A204.1 (cell line): ENCODE measurements around the gene ZDHHC3.
"Not testable (repeated sequence)": the region's sequence is repeated elsewhere in the genome, so short reads cannot be mapped to it uniquely, and the experiment has no call there.

Experiments
- FAIRE-seq: peaks from 2 replicates; lab custom pipeline; 2012; peaks lifted over from hg19 to GRCh38; lab: Jason Lieb, UNC

Gene ZDHHC3

DNA sequence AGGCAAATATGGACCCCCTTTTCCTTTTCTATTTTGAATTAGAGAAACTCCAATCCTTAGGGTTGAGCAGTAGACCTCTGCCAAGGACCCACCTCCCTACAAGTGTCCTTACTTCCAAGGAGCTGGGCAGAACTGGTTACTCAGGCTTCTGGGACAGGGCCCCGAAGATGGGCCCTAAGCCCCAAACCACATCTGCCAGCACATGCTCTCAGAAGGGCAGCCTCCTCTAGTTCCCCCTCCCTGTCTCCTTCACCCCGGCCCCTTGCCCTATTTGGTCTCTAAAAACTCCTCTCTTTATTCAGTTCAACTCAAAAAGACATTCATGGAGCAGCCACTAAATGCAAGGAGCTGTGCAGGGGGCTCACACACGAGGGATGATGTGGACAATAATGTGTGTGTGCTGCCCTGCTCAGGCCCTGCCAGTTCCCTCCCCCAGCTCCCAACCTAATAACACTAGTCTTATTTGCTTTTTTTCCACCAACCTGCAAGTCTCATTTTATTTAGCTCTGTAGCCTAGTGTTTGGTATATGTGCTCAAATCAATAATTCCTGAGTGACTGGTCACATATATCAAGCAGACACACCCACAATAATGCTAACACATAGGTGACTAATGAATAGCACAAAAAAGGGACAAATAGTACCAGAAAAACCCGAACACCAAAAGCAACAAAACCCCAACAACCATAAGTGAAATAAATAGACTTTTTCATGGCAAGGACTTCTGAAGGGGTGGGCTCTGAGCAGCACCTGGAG is 12.2 kb downstream of the ZDHHC3 start:
- no peak for FAIRE-seq

DNA sequence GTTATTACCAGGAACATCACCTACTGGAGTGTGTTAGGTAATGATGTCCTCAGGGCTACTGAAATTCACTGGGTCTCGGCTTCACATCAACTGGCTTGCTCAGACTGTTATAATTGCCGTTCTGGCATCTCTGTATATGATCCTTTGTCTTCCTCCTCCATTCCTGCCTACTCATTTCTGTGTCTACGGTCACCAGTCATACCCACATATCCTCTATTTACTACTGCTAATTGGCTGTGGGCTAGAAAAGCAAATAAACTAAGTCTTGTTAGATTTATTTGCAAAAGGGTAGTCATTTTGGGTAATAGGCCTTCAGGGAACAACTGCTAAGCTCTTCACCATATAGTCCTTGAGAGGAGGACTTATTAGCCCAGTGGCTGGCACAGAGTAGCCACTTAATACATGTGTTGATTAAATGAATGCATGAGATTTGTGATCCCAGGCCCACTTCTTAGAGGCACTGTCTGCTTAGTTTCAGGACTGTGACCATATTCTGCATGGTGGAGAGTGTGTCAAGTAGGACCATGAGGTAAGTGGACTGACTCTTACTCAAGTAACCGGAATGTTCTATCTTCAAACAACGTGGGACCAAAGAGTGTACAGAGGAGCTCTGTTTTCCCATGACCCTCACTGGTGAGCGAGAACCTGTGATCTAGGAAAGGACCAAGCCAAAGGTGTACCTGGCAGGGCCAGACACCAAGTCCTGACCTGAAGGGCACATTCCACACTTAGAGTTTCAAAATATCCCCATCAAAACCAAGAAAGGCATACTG is 13.2 kb downstream of the ZDHHC3 start:
- FAIRE-seq = no peak

DNA sequence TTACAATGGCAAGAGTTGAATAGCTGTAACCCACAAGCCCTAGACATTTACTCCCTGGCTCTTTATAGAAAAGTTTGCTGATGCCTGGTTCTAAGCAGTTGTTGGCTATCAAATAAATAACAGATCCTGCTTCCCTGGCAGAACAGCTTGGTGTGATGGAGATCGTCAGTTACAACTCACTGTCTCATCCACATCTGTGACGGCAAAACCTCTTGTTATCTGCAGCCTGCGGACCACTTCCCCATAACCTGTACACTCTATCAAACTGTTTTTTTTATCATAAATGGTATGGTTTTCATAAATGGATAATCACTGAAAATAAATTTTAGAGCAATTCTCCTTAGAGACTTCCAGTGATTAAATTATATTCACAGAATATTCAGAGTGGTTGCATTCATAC is 14.1 kb downstream of the ZDHHC3 start:
- FAIRE-seq = no peak

DNA sequence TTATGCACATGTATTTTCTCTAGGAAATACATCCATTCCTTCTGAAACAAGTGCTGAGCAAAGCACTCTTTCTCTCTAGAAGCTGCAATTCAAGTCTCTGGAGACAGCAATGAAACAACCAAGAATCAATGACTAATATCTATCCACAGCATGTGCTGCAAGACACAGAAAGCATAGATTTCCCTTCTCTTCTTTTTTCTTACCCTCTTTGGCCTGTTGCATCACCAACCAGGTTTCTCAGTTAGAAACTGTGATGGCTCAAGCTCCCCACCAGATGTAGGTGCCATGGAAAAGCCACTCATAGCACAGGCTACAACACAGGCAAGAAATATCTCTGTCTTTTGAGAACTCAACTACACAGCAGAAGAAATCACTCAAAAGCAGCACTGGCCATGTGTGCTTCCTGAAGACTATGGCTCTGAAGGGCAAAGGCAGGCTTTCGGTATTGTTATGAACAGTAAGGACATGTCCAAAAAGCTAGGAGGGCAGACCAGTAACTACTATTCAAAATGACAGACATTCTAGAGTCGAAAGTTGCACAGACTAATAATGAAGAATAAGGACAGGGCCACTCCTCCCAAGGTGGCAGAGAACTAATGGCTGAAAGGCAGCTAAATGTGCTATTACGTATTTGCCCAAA is 15.5 kb downstream of the ZDHHC3 start:
- no peak for FAIRE-seq

DNA sequence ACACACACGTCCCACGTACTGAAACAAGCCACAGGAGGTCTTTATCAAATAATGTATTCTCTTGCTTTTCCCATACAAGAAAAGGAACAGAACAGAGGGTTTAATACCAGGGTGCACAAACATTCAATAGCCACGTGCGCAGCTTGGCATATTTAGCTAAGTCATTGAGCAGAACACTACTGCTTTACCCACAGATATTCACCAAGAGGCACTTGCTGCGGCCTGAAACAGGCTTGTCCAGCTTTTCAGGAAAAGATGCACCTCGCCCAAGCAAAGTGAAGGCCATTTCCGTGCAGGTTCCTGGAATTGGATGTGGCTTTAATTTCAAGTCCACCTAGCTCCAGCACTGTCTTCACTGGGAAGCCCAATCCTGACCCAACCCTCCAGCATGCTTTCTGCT is 17.6 kb downstream of the ZDHHC3 start:
- no peak for FAIRE-seq

DNA sequence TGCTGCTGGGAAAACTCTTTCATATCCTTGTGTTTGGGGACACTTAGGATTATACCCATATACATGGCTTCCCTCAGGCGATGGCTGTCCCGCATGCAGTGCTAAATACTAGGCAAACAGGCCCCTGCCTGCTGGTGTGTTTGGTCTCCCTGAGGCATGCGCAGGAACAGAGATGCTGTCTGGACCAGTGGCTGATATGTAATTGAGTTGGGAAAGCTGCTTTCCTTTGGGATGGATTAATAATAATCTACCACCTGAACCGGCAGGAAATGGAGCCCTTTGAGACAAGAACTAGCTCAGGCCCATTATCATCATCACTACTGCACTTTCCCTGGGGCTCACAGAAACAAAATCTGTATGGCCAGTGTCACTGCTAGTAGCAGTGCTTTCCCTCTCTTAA is 18.0 kb downstream of the ZDHHC3 start:
- FAIRE-seq = no peak

DNA sequence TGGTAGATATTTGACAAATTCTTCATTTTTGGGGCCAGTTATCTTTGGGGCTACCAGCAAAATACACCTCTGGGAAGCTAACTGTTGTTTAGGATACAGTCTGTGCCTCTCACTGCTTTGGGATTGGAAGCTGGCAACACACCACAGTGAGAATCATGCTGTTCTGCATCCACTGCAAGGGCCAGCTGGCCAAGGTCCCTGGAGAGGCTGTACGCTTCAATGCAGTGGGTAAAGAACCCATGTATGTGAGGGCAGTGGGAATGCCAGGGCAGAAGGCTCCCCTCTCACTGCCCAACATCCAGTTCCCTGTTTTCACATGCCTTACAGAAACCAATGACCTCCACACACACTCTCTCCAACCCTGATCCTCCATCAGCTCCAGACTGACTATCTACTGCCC is 20.1 kb downstream of the ZDHHC3 start:
- FAIRE-seq = no peak

DNA sequence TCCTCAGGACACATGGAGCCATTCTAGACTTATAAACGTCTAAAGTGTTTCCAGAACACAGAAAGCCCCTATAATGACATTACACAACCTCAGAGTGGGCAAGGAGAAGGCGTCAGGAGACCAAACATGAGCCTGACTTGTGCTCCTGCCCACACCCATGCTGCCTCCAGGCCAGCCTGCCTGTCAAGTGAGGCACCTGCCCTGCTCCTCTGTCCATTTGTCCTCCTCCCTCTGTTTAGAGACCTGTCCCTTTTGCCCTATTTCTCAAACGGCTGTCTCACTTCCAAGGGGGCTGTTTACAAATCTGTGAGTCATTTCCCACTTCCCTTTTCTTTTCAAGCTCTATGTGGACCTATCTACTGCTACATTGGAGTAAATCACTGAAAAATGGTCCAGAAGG is 21.0 kb downstream of the ZDHHC3 start:
- no peak for FAIRE-seq

DNA sequence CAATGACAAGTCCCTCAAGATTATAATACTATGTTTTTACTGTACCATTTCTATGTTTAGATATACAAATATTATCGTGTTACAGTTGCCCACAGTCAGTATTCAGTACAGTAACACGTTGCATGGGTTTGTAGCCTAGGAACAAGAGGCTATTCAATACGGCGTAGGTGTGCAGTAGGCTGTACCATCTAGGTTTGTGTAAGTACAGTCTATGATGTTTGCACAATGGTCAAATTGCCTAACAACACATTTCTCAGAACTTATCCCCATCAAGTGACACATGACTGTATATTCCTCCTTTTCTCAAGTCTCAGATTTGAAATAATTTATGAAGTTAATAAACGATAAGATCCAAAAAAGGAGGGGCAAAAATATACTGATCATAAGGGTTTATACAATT is 21.7 kb downstream of the ZDHHC3 start:
- no peak for FAIRE-seq

DNA sequence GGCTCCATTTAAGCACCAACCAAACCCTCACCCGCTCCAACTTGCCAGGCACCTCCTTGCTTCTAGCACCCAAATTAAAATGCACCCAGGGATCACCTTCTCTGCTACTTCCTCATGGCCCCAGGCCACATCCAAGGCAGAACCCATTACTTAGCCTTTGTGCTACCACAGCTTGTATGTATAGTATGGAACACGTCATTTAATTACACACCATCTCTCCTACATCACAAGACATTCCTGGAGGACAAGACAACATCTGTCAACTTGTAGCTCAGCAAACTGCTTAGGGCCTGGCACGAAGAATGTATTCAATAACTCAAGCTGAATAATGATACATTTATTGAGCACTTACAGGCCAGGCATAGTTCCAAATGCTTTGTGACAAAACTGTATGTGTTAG is 23.3 kb downstream of the ZDHHC3 start:
- no peak for FAIRE-seq

DNA sequence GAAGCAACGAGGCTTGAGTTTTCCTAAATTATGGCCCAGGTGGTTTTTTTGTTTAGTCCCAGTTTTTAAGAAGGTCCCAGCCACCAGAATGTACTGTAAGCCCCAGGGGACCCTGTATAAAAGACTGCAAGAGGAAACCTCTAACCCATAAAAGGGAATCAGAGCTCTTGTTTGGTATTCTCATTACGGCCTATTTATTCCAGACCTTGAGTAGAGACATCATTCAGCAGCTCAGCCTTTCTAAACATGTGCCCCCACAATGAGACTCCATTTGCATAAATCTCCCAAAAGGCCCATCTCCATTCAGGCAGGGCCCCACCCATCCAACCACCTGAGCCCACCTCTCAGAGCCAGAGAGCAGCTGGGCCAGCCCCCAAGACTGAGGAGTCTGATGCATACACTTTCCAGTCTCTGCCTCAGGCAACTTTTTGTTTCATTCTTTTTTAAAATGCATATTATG is 25.7 kb downstream of the ZDHHC3 start:
- no peak for FAIRE-seq

DNA sequence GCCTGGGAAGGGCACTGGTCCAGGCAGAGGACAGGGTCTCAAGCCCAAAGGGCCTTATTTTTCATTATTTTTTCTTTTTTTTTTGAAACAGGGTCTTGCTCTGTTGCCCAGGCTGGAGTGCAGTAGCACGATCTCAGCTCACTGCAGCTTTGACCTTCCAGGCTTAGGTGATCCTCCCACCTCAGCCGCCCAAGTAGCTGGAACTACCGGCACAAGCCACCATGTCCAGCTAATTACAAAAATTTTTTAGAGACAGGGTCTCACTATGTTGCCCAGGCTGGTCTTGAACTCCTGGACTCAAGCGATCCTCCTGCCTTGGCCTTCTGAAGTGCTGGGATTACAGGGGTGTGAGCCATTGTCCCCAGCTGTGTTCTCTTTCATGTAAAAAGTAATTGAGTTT is 26.2 kb downstream of the ZDHHC3 start:
- not testable (repeated sequence) for FAIRE-seq

DNA sequence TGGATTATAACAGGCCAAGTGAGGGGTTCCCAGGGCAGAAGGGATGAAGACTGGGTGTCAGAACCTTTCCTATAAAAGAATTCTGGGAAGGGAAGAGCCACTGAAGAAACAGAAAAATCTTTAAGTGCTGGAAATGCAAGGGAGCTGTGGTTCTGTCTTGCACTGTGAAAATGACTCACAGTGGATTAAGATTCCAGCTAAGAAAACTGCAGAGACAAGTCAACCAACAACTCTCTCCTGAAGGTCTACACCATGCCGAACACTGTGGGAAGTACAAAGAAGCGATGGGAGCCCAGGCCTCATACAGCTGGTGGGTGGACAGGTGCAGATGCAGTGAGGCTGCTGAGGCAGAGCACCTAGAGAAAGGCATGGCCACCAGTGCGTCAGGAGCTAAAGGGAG is 27.7 kb downstream of the ZDHHC3 start:
- no peak for FAIRE-seq

DNA sequence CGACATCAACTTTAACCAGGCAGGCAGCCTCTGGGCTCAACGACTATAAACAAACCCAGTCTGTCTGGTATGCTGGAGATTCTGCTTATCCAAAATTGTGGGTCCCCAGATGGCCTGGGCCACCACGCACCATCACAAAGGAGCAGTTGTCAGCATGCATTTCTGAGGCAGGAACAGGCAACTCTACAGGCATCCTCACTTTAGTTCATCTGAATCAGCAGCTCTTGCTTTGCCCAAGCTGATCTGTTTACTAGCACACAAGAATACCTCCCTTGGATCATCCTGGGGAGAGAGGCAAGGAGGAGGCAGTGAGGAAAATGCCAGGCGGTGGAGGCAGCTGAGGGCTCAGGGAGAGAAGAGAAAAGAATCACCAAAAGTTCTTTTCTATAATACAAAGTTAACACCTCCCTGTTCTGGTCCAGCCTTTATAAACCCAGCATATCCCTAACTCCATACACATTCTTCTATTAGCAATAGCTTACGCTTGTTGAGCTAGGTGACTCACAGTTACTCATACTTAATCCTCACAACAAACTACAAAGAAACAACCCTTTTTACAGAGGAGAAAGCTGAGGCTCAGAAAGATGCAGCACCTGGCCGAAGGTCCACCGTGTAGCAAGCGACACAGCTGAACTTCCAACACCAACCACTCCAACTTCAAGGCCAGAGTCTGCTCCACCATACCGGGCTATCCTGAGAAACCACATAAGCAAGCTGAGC is 33.6 kb downstream of the ZDHHC3 start:
- no peak for FAIRE-seq

DNA sequence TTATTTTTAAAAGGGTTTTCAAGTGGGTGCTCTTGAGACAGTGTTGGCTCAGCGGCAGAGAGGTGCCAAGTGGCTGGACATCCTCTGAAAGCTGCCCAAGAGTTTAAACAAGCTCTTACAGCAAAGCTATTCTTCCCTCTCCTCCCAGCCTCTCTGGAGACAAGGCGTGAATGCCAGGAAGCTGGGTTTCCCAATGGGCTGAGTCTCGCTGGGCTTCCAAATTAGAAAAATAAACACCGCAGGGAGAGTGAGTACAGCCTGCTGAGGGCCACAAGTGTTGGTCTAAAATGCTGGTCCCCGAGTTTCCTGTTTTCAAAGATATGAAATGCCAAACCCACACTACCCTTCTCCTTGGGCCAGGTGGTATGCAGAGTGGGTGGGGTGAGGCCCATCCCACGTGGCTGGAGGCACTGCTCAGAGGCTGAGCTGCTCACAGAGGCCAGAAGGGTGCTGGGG is 36.4 kb downstream of the ZDHHC3 start:
- no peak for FAIRE-seq

DNA sequence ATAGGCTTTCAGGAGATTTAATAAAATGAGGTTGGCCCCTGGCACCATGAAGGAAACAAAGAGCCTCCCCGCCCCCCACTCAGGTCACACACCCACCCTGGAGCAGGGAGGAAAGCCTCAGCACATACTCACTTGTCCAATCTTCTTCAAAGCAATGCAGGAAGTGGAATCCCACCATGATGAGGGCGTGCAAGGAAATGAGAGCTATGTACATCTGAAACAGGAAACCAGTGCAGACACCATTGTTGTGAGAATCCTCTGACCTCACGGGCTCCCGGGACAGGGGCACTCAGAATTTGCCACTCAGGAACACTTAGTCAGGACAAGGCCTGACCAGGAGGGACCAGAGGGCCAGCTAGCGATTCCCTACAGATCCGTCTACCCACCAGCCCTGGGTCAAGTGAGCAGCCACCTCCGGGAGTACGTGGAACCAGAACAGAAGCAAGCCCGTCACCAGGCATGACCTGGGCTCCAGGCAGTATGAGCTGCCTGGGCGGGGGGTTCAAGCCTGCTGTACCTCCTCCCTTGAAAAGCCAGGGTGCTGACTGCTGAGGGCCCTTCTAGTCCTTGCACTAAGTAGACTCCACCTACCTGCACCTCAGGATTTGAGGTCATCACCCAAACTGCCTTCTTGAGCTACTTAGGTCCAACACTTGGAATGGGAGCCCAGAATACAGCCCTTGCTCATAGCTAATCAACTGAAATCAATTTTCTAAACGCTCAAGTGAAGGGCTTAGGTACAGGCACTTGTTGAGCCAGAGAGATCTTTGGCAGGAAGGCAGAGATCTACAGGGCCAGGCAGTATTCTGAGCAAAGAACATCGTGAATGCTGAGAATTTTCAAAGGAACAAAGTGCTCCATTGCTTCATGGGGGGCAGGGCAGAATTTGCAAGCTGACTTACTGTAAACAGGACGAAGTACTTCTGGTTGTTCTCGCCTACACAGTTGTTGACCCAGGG is 42.7 kb downstream of the ZDHHC3 start:
- FAIRE-seq = no peak

DNA sequence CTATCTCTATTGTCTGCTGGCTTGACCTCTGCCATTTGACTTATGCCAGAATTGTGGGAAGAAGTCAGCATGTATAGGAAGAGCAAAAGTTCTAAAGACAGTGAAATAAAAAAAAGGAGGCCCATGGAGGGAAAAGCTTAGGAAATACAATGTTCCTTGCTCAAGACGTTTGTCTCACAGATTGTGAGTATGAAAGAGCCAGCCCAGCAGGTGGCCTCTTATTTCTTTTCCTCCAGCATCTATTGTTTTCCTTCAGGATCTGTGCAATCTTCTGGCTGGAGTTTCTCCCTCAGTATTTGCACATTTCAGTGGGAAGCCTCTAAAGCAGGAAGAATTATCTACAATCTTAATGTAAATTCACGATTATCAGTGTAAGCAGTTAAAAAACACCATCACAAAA is 43.7 kb downstream of the ZDHHC3 start:
- no peak for FAIRE-seq

DNA sequence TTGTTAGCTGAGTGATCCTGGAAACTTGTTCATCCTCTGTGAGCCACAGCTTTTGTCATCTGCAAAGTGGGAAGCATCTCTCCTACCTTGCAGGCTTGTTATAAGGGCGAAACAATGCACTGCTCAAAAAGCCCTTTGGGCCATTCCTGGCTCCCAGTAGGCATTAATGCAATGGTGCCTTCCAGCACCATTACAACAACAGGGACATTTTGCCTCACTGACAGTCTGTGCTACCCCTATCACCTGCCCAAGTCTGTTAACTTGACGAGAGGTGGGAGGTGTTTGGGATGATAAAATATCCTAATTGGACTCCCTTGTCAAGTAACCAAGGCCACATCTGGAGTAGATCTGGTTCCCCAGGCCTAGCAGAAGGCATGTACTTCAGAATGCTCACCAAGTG is 44.2 kb downstream of the ZDHHC3 start:
- FAIRE-seq = no peak

DNA sequence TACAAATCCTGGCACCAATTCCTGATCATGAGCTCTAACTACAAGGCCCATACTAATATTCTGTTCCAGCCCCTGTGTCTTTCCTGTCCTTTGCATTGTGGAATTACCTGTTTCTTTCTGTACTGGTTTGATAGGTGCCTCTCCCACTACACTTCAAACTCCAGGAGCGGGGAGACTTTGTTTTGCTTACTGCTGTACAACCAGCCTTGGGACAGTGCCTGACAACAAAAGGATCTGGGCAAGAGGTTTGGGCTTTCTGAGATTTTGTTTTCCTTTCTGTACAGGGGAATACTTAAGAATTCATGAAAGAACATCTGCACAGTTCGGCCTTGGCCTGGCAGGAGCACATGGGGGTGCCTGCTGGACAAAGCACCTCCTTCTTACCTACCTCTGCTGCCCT is 45.1 kb downstream of the ZDHHC3 start:
- no peak for FAIRE-seq

DNA sequence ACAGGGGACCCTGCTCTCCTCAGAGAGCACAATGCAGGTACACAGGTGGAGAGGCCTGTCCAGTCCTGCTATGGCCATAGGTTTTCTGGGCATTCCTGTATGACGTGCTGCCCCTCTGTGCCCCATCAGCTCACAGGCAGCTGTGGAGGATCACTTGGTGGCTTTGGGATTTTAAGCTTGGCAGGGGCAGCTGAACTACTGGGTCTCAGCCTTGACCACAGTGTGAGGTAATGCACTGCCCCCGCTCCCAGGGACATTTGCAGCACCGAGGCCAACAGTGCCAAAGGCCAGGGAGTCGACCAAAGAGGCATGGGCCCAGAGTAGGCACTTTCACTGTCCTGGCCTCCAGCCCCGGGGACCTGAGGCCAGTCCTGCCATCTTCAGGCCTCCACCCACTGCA is 46.2 kb downstream of the ZDHHC3 start:
- no peak for FAIRE-seq

DNA sequence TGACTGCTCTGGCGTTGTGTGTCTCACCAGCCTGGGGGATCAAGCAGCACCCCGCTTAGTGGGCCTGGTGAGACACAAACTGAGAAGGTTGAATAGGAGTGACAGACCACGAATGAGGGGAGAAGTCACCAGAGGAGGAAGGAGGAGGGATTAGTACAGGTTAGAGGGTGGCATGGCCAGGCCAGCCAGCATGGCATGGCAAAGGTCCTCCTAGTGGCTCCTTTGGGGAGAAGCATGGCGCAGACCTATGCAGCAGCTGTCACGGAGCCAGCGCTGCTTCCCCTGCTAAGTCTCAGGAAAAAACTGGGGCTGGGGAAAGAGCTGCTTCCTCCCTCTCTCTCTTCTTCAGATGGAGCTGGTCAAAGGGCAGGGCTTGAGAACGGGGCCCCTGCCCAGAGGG is 48.6 kb downstream of the ZDHHC3 start:
- no peak for FAIRE-seq
